Right forelimb (tissue), 1 donor: ENCODE results near the gene RAB5A.
"Not testable (repeated sequence)": the region's sequence is repeated elsewhere in the genome, so short reads cannot be mapped to it uniquely, and the experiment has no call there.

Source experiments
- DNase-seq: peaks from one replicate; pipeline ENCODE4 v3.0.0-alpha.2; 2018

Gene RAB5A

GRCh38 chr3:19950316-19950715, 3.4 kb downstream of the RAB5A start:
- no peak for DNase-seq

GRCh38 chr3:19954676-19955075, 7.8 kb downstream of the RAB5A start:
- no peak for DNase-seq

GRCh38 chr3:19957354-19957753, 10.5 kb downstream of the RAB5A start:
- DNase-seq = not testable (repeated sequence)

- no peak for DNase-seq
Measured at GRCh38 chr3:19959505-19959904, 12.6 kb downstream of the RAB5A start.

- no peak for DNase-seq
Measured at GRCh38 chr3:19960696-19961095, 13.8 kb downstream of the RAB5A start.

GRCh38 chr3:19961960-19962359, 15.1 kb downstream of the RAB5A start:
- DNase-seq = no peak

- no peak for DNase-seq
Measured at GRCh38 chr3:19967208-19967607, 20.3 kb downstream of the RAB5A start.

- DNase-seq = no peak
Measured at GRCh38 chr3:19967812-19968211, 20.9 kb downstream of the RAB5A start.

- DNase-seq = no peak
Measured at GRCh38 chr3:19970327-19970726, 23.4 kb downstream of the RAB5A start.

- DNase-seq = no peak
Measured at GRCh38 chr3:19972054-19972453, 25.2 kb downstream of the RAB5A start.

GRCh38 chr3:19988904-19989303, 42.0 kb downstream of the RAB5A start:
- not testable (repeated sequence) for DNase-seq

GRCh38 chr3:19994796-19995195, 47.9 kb downstream of the RAB5A start:
- DNase-seq = no peak

GRCh38 chr3:19997502-19997901, 50.6 kb downstream of the RAB5A start:
- DNase-seq = no peak

- no peak for DNase-seq
Measured at GRCh38 chr3:20001932-20002331, 55.0 kb downstream of the RAB5A start.

GRCh38 chr3:20007960-20008359, 61.1 kb downstream of the RAB5A start:
- no peak for DNase-seq

GRCh38 chr3:20008646-20009045, 61.7 kb downstream of the RAB5A start:
- no peak for DNase-seq

- DNase-seq = no peak
Measured at GRCh38 chr3:20012164-20012563, 65.3 kb downstream of the RAB5A start, which contains the start of gene PP2D1. Gene PP2D1, minus strand, starts transcription at chr3:20012264. Its CDS starts 192 bp downstream, at chr3:20012072.

GRCh38 chr3:20013396-20013795, 66.5 kb downstream of the RAB5A start:
- DNase-seq = no peak

- no peak for DNase-seq
Measured at GRCh38 chr3:20015525-20015924, 68.6 kb downstream of the RAB5A start.

- DNase-seq = not testable (repeated sequence)
Measured at GRCh38 chr3:20016076-20016475, 69.2 kb downstream of the RAB5A start.

- no peak for DNase-seq
Measured at GRCh38 chr3:20022954-20023622, 76.2 kb downstream of the RAB5A start.

GRCh38 chr3:20023623-20024405, 76.9 kb downstream of the RAB5A start:
- DNase-seq = no peak

GRCh38 chr3:20027136-20027535, 80.2 kb downstream of the RAB5A start:
- no peak for DNase-seq

GRCh38 chr3:20028905-20029331, 82.0 kb downstream of the RAB5A start:
- no peak for DNase-seq
